ENCODE measurements around the gene VIPR2.

The VIPR2 gene

DNA sequence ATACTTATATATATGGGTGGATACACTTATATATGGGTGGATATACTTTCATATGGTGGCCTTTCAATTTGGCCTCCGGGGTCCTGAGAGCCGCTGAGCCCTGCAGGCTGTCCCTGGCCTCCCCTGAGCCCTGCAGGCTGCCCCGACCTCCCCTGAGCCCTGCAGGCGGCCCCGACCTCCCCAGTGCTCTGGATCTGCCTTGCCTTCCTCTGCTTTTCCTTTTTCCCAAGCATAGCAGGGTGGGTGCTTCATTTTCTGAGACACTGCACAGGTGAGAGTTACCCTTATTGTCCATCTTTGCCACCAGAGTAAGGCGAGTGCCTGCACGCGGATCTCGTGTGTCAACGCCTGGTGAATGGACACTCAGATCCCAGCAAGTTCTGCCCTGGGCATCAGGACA lies 106.6 kb downstream of the VIPR2 start:
- no peak for DNase-seq (ENCODE audit: low read depth)
- no peak overlapping the region for H3K4me3 ChIP-seq (ENCODE audit: low read depth, low read length)
- TF ChIP-seq, protein P1, sequence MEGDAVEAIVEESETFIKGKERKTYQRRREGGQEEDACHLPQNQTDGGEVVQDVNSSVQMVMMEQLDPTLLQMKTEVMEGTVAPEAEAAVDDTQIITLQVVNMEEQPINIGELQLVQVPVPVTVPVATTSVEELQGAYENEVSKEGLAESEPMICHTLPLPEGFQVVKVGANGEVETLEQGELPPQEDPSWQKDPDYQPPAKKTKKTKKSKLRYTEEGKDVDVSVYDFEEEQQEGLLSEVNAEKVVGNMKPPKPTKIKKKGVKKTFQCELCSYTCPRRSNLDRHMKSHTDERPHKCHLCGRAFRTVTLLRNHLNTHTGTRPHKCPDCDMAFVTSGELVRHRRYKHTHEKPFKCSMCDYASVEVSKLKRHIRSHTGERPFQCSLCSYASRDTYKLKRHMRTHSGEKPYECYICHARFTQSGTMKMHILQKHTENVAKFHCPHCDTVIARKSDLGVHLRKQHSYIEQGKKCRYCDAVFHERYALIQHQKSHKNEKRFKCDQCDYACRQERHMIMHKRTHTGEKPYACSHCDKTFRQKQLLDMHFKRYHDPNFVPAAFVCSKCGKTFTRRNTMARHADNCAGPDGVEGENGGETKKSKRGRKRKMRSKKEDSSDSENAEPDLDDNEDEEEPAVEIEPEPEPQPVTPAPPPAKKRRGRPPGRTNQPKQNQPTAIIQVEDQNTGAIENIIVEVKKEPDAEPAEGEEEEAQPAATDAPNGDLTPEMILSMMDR (IDR thresholded peaks at IDR 0.05; ENCODE audit: control insufficient read depth, extremely low read depth, insufficient read depth): no peak

DNA sequence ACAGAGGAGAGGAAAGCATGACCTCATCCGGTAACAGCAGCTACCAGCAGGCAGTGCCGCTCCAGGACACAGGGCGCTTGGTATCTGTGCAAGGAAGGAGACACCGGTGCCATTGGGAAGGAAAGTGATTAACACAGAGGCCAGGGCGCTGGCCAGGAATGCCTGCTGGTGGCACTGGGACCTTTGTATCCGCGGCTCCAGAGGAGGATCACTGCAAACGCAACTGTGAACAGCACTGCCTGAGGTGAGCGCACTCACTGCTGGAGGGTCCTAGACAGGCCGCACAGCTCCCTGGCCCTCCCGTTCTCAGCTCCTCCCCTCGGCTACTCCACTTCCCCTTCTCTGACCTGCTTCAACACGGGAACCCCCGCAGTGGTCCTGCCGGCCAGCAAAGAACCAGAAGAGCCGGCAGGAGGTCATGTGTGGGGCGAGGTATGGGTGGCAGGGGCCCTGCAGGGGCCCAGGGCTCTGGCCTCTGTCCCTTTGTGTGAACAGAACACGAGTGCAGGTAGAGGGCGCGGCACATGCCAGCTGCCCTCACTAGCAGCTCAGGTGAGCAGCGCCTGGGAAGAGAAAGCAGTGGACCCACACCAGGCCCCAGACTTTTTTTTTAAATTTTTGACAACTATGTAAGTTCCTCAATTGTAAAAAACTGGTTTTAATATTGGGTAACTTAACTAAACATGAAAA lies 107.6 kb downstream of the VIPR2 start:
- DNase-seq (ENCODE audit: low read depth): no peak
- TF ChIP-seq, protein P1 (IDR thresholded peaks at IDR 0.05; ENCODE audit: control insufficient read depth, extremely low read depth, insufficient read depth): no peak
- no peak overlapping the region for H3K4me3 ChIP-seq (ENCODE audit: low read depth, low read length)

DNA sequence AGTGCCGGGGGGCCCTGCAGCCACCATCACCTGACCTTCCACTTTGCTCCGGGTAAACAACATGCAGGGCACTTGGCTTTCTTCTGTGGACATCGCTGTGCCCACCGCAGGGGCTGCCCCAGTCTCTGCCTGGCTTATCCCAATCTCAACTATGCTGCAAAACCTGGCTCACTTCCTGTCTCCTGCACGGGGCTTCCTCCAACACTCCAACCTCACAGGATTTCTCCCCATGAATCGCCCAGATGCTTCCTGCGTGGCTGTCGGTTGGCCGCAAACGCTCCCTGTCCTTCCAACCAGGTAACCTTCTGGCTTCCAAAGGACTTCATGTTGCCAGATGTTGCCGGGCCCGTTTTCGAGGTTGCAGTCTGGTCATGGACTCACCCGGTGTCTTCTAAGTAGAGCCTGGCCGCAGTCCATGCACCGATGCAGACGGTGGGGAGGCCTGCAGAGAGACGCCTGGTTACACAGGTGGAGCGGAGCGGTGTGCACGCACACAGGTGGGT lies 109.0 kb downstream of the VIPR2 start:
- H3K4me3 ChIP-seq (ENCODE audit: low read depth, low read length): no peak overlapping the region
- TF ChIP-seq, protein P1 (IDR thresholded peaks at IDR 0.05; ENCODE audit: control insufficient read depth, extremely low read depth, insufficient read depth): no peak
- no peak for DNase-seq (ENCODE audit: low read depth)

DNA sequence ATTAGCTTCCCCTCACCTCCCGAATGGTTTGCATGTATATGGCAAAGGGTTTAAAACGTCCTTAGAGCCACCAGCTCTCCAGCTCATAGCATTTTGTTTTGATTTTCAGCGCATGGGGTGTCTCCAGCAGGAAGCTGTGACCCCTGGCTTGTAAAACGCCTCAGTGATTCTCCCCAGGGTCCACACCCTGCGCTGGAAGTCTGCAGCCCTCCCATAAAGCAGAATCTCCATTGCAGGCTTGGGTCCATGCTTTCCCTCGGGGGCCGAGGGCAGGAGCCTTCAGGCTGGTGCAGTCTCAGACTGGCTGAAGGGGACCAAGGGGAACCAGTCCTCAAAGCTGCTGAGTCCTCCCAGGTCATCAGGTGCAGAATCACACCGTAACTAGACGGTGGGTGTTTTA lies 109.7 kb downstream of the VIPR2 start:
- no peak overlapping the region for H3K4me3 ChIP-seq (ENCODE audit: low read depth, low read length)
- TF ChIP-seq, protein P1 (IDR thresholded peaks at IDR 0.05; ENCODE audit: control insufficient read depth, extremely low read depth, insufficient read depth): no peak
- no peak for DNase-seq (ENCODE audit: low read depth)

DNA sequence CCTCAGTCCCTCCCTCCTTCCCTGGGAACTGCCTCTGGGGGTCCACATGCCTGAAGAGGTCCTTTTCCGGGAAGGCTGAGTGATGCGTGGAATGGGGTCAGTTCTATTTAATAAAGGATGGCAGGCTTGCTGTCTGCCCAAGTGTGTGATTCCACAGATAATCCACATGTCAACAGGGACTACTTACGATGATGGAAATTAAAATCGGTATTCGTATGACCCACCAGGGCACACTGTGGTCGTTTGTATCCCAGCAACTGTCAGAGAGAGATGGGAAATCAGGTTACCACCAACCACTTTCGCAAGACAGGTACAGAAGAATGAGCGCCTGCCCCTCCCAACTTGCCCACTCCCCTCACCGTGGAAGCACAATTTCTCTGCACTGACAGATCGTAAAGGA lies 110.3 kb downstream of the VIPR2 start:
- DNase-seq (ENCODE audit: low read depth): no peak
- TF ChIP-seq, protein P1 (IDR thresholded peaks at IDR 0.05; ENCODE audit: control insufficient read depth, extremely low read depth, insufficient read depth): no peak
- no peak overlapping the region for H3K4me3 ChIP-seq (ENCODE audit: low read depth, low read length)

DNA sequence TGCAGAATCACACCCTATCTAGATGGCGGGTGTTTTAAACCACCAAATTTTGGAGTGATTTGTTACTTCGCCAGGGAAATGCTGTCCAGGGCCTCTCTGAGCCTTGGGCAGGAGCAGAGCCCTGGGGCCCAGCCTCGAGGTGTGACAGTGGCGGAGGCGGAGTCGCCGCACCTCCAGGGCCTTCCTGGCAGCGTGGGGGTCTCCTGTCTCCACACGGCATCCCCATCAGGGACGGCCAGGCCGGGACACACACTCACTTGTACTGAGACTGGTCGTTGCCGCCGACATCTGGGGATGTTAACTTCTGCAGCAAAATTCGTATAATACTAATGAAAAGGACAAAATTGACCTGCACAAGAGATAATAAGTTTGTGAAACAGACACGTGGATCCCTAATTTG lies 110.7 kb downstream of the VIPR2 start:
- no peak for DNase-seq (ENCODE audit: low read depth)
- no peak overlapping the region for H3K4me3 ChIP-seq (ENCODE audit: low read depth, low read length)
- TF ChIP-seq, protein P1 (IDR thresholded peaks at IDR 0.05; ENCODE audit: control insufficient read depth, extremely low read depth, insufficient read depth): no peak

DNA sequence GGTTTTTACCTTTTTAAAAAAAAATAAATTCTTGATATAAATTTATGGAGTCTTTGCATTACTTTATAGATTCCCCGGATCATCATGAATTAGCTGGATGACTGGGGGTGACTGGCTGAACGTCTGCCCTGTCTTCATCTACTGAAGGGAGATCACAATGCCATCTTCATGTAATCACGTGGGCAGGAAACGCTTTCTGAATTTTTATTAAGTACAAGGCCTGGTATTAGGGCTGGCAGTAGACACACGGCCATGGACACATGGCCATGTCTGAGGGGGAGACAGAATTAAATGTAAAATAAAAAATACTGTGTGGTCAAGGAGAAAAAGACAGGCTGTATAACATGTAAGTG lies 111.2 kb downstream of the VIPR2 start:
- H3K4me3 ChIP-seq (ENCODE audit: low read depth, low read length): no peak overlapping the region
- TF ChIP-seq, protein P1 (IDR thresholded peaks at IDR 0.05; ENCODE audit: control insufficient read depth, extremely low read depth, insufficient read depth): no peak
- no peak for DNase-seq (ENCODE audit: low read depth)
